H9 (cell line): Measurements from ENCODE around the gene OR8B8. TPM values are rescaled to one million over a fixed set of nuclear protein-coding genes. Genes with fewer than 3 reads are reported as not detected.

ENCODE experiments used
- DNase-seq: peaks from one replicate; pipeline ENCODE4 v3.0.0-alpha.2; 2017
- H2AFZ ChIP-seq: one replicate; pipeline ENCODE4 v1.6.1; 2013; ENCODE audit warnings: mild to moderate bottlenecking, low read length, control low read depth, moderate library complexity
- H2AK5ac ChIP-seq: 2 replicates; pipeline ENCODE4 v1.6.1; 2013; ENCODE audit warnings: low read length, control low read depth, mixed read lengths; ENCODE audit not compliant: insufficient read length
- H2BK120ac ChIP-seq: one replicate; pipeline ENCODE4 v1.6.1; 2013; ENCODE audit warnings: low read depth, mild to moderate bottlenecking, low read length, control low read depth, inconsistent platforms; ENCODE audit not compliant: poor library complexity, severe bottlenecking
- H2BK12ac ChIP-seq: 2 replicates; pipeline ENCODE4 v1.6.1; 2013; ENCODE audit warnings: low read length, control low read depth, mixed read lengths, low read depth; ENCODE audit not compliant: insufficient read length
- H2BK15ac ChIP-seq: 2 replicates; pipeline ENCODE4 v1.6.1; 2013; ENCODE audit warnings: low read depth, low read length, control low read depth
- H2BK20ac ChIP-seq: one replicate; pipeline ENCODE4 v1.6.1; 2013; ENCODE audit warnings: low read depth, mild to moderate bottlenecking, low read length, control low read depth, inconsistent platforms; ENCODE audit not compliant: poor library complexity, severe bottlenecking
- H2BK5ac ChIP-seq: 2 replicates; pipeline ENCODE4 v1.6.1; 2013; ENCODE audit warnings: low read length, control low read depth, mixed read lengths; ENCODE audit not compliant: insufficient read length
- H3K14ac ChIP-seq: 2 replicates; pipeline ENCODE4 v1.6.1; 2013; ENCODE audit warnings: low read length, control low read depth; ENCODE audit not compliant: insufficient read depth
- H3K18ac ChIP-seq: 2 replicates; pipeline ENCODE4 v1.6.1; 2013; ENCODE audit warnings: low read depth, mild to moderate bottlenecking, mixed read lengths, low read length, control low read depth; ENCODE audit not compliant: insufficient read length
- H3K23ac ChIP-seq: 2 replicates; pipeline ENCODE4 v1.6.1; 2013; ENCODE audit warnings: low read length, control low read depth, mixed read lengths, low read depth; ENCODE audit not compliant: insufficient read length
- H3K23me2 ChIP-seq: 2 replicates; pipeline ENCODE4 v1.6.1; 2013; ENCODE audit warnings: low read depth, mild to moderate bottlenecking, mixed read lengths, low read length, control low read depth; ENCODE audit not compliant: insufficient read length, poor library complexity, severe bottlenecking
- H3K27ac ChIP-seq: 2 replicates; pipeline ENCODE4 v1.5.1; 2013; ENCODE audit warnings: low read length, control low read depth, mixed read lengths, low read depth; ENCODE audit not compliant: insufficient read length
- H3K27me3 ChIP-seq: 2 replicates; pipeline ENCODE4 v1.6.1; 2013; ENCODE audit warnings: low read length, control low read depth, inconsistent platforms; ENCODE audit not compliant: insufficient read depth
- H3K4ac ChIP-seq: 2 replicates; pipeline ENCODE4 v1.6.1; 2013; ENCODE audit warnings: low read depth, mild to moderate bottlenecking, control low read depth, inconsistent platforms, low read length, moderate library complexity
- H3K4me1 ChIP-seq: 2 replicates; pipeline ENCODE4 v1.6.1; 2013; ENCODE audit warnings: low read length, control low read depth, inconsistent platforms; ENCODE audit not compliant: insufficient read depth
- H3K4me2 ChIP-seq: 2 replicates; pipeline ENCODE4 v1.6.1; 2013; ENCODE audit warnings: low read length, control low read depth, mixed read lengths; ENCODE audit not compliant: insufficient read length, insufficient read depth
- H3K56ac ChIP-seq: 2 replicates; pipeline ENCODE4 v1.6.1; 2013; ENCODE audit warnings: low read depth, mild to moderate bottlenecking, mixed read lengths, low read length, control low read depth; ENCODE audit not compliant: insufficient read length
- H3K79me1 ChIP-seq: 2 replicates; pipeline ENCODE4 v1.6.1; 2013; ENCODE audit warnings: low read depth, mild to moderate bottlenecking, moderate library complexity, low read length, control low read depth, inconsistent platforms; ENCODE audit not compliant: insufficient read depth, poor library complexity, severe bottlenecking
- H3K79me2 ChIP-seq: 2 replicates; pipeline ENCODE4 v1.6.1; 2013; ENCODE audit warnings: low read length, control low read depth, inconsistent platforms; ENCODE audit not compliant: insufficient read depth
- H3K9ac ChIP-seq: 2 replicates; pipeline ENCODE4 v1.6.1; 2013; ENCODE audit warnings: low read length, control low read depth, mixed read lengths; ENCODE audit not compliant: insufficient read length; ENCODE audit errors: extremely low read depth
- H3K9me3 ChIP-seq: one replicate; pipeline ENCODE4 v1.6.1; 2013; ENCODE audit warnings: low read depth, low read length, inconsistent platforms; ENCODE audit not compliant: control insufficient read depth
- H3T11ph ChIP-seq: one replicate; pipeline ENCODE4 v1.6.1; 2013; ENCODE audit warnings: mild to moderate bottlenecking, low read length, control low read depth, inconsistent platforms
- H4K20me1 ChIP-seq: one replicate; pipeline ENCODE4 v1.6.1; 2013; ENCODE audit not compliant: control insufficient read depth, insufficient read length, insufficient read depth
- H4K5ac ChIP-seq: 2 replicates; pipeline ENCODE4 v1.6.1; 2013; ENCODE audit warnings: low read depth, mild to moderate bottlenecking, mixed read lengths, low read length, control low read depth; ENCODE audit not compliant: insufficient read length
- H4K8ac ChIP-seq: replicated peaks from 2 replicates; pipeline ENCODE4 v1.6.1; 2013; ENCODE audit warnings: low read length, control low read depth, mixed read lengths, low read depth; ENCODE audit not compliant: insufficient read length
- H4K91ac ChIP-seq: 2 replicates; pipeline ENCODE4 v1.6.1; 2013; ENCODE audit warnings: low read depth, mild to moderate bottlenecking, moderate library complexity, mixed read lengths, low read length, control low read depth; ENCODE audit not compliant: insufficient read length
- H3K27ac Mint-ChIP-seq, 3 experiments: 2 replicates in 2 of 3; 3 replicates in 1 of 3; pipeline ENCODE4 v1.8.0; 2020 to 2021; ENCODE audit warnings: mixed read lengths in 3 of 3, mild to moderate bottlenecking in 1 of 3, moderate library complexity in 1 of 3
- H3K27me3 Mint-ChIP-seq: 2 replicates; pipeline ENCODE4 v1.8.0; 2021; ENCODE audit warnings: low read depth, mild to moderate bottlenecking, moderate library complexity, mixed read lengths
- H3K36me3 Mint-ChIP-seq, 3 experiments: 2 replicates in 2 of 3; 3 replicates in 1 of 3; pipeline ENCODE4 v1.8.0; 2020 to 2021; ENCODE audit warnings: low read depth in 3 of 3, mixed read lengths in 3 of 3; ENCODE audit not compliant: insufficient read depth in 1 of 3
- H3K4me1 Mint-ChIP-seq, 2 experiments: 2 replicates each; pipeline ENCODE4 v1.8.0; 2020; ENCODE audit warnings: mixed read lengths in 2 of 2
- H3K4me3 Mint-ChIP-seq, 2 experiments: 2 replicates in 1 of 2; 3 replicates in 1 of 2; pipeline ENCODE4 v1.8.0; 2020 to 2021; ENCODE audit warnings: mild to moderate bottlenecking in 2 of 2, mixed read lengths in 2 of 2, moderate library complexity in 1 of 2
- H3K9me3 Mint-ChIP-seq, 2 experiments: 2 replicates in 1 of 2; 3 replicates in 1 of 2; pipeline ENCODE4 v1.8.0; 2020; ENCODE audit warnings: mild to moderate bottlenecking in 2 of 2, mixed read lengths in 2 of 2, moderate library complexity in 1 of 2
- CTCF ChIP-seq: fragments of 200-600 bp; sonication (generic); conservative IDR thresholded peaks from 3 replicates; pipeline ENCODE4 v1.8.0; 2021; ENCODE audit warnings: antibody characterized with exemption, mild to moderate bottlenecking
- WGBS: extraction: QIAGEN DNeasy Blood & Tissue Kit; methylation state at CpG from one replicate; pipeline ENCODE4 v1.1.7; 2013; ENCODE audit warnings: missing lambda C conversion rate, low lambda C conversion rate, mixed read lengths; ENCODE audit not compliant: insufficient read length; ENCODE audit errors: extremely low coverage; 5-methylcytosine and 5-hydroxymethylcytosine counted together
- total RNA-seq: library from RNA; stranded (reverse); gene quantifications from 2 replicates; pipeline ENCODE4 v1.2.1, GENCODE V29; 2021

The OR8B8 gene
- total RNA-seq, 1 experiment from 2014 or later: not detected

GRCh38 chr11:124442442-124442841 lies 3.1 kb downstream of the OR8B8 start:
- H4K91ac ChIP-seq: no peak overlapping the region
- H3K27me3 ChIP-seq: no peaks in the 10 kb centered on the region
- no peak overlapping the region for H3T11ph ChIP-seq
- WGBS: no CpG with 5 or more reads among the region's 6 CpGs
- H2BK120ac ChIP-seq: no peak overlapping the region
- Mint-ChIP-seq H3K36me3 (no peaks in the 10 kb centered on the region), H3K27ac (no peak overlapping the region), H3K27me3 (peaks cover 4% of the 10 kb centered on the region), H3K4me3 (no peak overlapping the region), H3K9me3 (no peaks in the 10 kb centered on the region), H3K4me1 (peaks cover 3 to 7% of the 10 kb centered on the region in 2 experiments; a peak in 3 of 4 replicates)
- H3K4ac ChIP-seq: no peak overlapping the region
- H3K23ac ChIP-seq: no peak overlapping the region
- H3K14ac ChIP-seq: no peak overlapping the region
- no peaks in the 10 kb centered on the region for H4K20me1 ChIP-seq
- no peak overlapping the region for H3K27ac ChIP-seq
- TF ChIP-seq CTCF: 0 out of 3 replicates have a peak, but pooled peaks have one; percentile 11
- no peak overlapping the region for H3K18ac ChIP-seq
- H2BK12ac ChIP-seq: no peak overlapping the region
- no peak overlapping the region for H3K56ac ChIP-seq
- H2BK20ac ChIP-seq: no peak overlapping the region
- H2BK5ac ChIP-seq: no peak overlapping the region
- no peak for DNase-seq
- H4K5ac ChIP-seq: no peak overlapping the region
- H3K9ac ChIP-seq: no peak overlapping the region
- no peak overlapping the region for H3K4me2 ChIP-seq
- no peak overlapping the region for H2AK5ac ChIP-seq
- no peaks in the 10 kb centered on the region for H3K79me1 ChIP-seq
- no peaks in the 10 kb centered on the region for H3K4me1 ChIP-seq
- H3K23me2 ChIP-seq: no peaks in the 10 kb centered on the region
- no peaks in the 10 kb centered on the region for H3K79me2 ChIP-seq
- no peak overlapping the region for H4K8ac ChIP-seq
- no peaks in the 10 kb centered on the region for H3K9me3 ChIP-seq
- no peak overlapping the region for H2AFZ ChIP-seq
- no peak overlapping the region for H2BK15ac ChIP-seq
